RWPE2 (cell line): ENCODE measurements around the gene PLB1.

Experiments used
- ATAC-seq: fragments of 200-7000 bp; cut with Tn5 transposase; 3 replicates; pipeline ENCODE4 v1.9.1; 2021; ENCODE audit warnings: low read depth
- DNase-seq: peaks from one replicate; pipeline ENCODE4 v3.0.0-alpha.2; 2020; ENCODE audit warnings: low spot score
- H3K27ac ChIP-seq: fragments of 450-650 bp; 2 replicates; pipeline ENCODE4 v1.5.1; 2017; ENCODE audit warnings: mild to moderate bottlenecking; ENCODE audit not compliant: poor library complexity, severe bottlenecking
- H3K27me3 ChIP-seq: fragments of 250-450 bp; sonication (Bioruptor Pico); 2 replicates; pipeline ENCODE4 v1.5.1; 2021; ENCODE audit warnings: mild to moderate bottlenecking, moderate library complexity; ENCODE audit not compliant: insufficient read depth, poor library complexity, severe bottlenecking
- H3K36me3 ChIP-seq: fragments of 250-450 bp; sonication (Bioruptor Pico); 2 replicates; pipeline ENCODE4 v1.5.1; 2020; ENCODE audit warnings: low read depth, mild to moderate bottlenecking, moderate library complexity
- H3K4me1 ChIP-seq: fragments of 250-450 bp; sonication (Bioruptor Pico); 2 replicates; pipeline ENCODE4 v1.5.1; 2021; ENCODE audit warnings: mild to moderate bottlenecking, moderate library complexity; ENCODE audit not compliant: insufficient read depth, poor library complexity, severe bottlenecking
- H3K4me3 ChIP-seq: fragments of 250-450 bp; sonication (Bioruptor Pico); 2 replicates; pipeline ENCODE4 v1.5.1; 2021; ENCODE audit warnings: mild to moderate bottlenecking, moderate library complexity; ENCODE audit not compliant: severe bottlenecking
- H3K9me3 ChIP-seq: fragments of 250-450 bp; sonication (Bioruptor Pico); 2 replicates; pipeline ENCODE4 v1.5.1; 2021; ENCODE audit warnings: mild to moderate bottlenecking, moderate library complexity; ENCODE audit not compliant: severe bottlenecking
- TF ChIP-seq, protein P1 (sequence below): fragments of 450-650 bp; IDR thresholded peaks from one replicate; pipeline ENCODE4 v1.5.1; 2017; ENCODE audit warnings: mild to moderate bottlenecking, moderate library complexity; ENCODE audit not compliant: poor library complexity, severe bottlenecking

PLB1 gene

GRCh38 chr2:28527196-28527595 lies 31.3 kb downstream of the PLB1 start:
- H3K4me3 ChIP-seq, result no peak overlapping the region
- no peak for ATAC-seq
- H3K9me3 ChIP-seq, result no peaks in the 10 kb centered on the region
- DNase-seq, result no peak
- no peak overlapping the region for H3K27ac ChIP-seq
- TF ChIP-seq, protein P1, sequence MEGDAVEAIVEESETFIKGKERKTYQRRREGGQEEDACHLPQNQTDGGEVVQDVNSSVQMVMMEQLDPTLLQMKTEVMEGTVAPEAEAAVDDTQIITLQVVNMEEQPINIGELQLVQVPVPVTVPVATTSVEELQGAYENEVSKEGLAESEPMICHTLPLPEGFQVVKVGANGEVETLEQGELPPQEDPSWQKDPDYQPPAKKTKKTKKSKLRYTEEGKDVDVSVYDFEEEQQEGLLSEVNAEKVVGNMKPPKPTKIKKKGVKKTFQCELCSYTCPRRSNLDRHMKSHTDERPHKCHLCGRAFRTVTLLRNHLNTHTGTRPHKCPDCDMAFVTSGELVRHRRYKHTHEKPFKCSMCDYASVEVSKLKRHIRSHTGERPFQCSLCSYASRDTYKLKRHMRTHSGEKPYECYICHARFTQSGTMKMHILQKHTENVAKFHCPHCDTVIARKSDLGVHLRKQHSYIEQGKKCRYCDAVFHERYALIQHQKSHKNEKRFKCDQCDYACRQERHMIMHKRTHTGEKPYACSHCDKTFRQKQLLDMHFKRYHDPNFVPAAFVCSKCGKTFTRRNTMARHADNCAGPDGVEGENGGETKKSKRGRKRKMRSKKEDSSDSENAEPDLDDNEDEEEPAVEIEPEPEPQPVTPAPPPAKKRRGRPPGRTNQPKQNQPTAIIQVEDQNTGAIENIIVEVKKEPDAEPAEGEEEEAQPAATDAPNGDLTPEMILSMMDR, result no peak
- H3K27me3 ChIP-seq, result no peaks in the 10 kb centered on the region
- no peaks in the 10 kb centered on the region for H3K4me1 ChIP-seq
- no peaks in the 10 kb centered on the region for H3K36me3 ChIP-seq

- no peaks in the 10 kb centered on the region for H3K27me3 ChIP-seq
- no peaks in the 10 kb centered on the region for H3K36me3 ChIP-seq
- ATAC-seq, result no peak
- H3K27ac ChIP-seq, result no peak overlapping the region
- H3K4me1 ChIP-seq, result no peaks in the 10 kb centered on the region
- H3K9me3 ChIP-seq, result no peaks in the 10 kb centered on the region
- H3K4me3 ChIP-seq, result no peak overlapping the region
- no peak for DNase-seq
- TF ChIP-seq, protein P1, result no peak
Measured at GRCh38 chr2:28528206-28528605, 32.3 kb downstream of the PLB1 start.

DNA sequence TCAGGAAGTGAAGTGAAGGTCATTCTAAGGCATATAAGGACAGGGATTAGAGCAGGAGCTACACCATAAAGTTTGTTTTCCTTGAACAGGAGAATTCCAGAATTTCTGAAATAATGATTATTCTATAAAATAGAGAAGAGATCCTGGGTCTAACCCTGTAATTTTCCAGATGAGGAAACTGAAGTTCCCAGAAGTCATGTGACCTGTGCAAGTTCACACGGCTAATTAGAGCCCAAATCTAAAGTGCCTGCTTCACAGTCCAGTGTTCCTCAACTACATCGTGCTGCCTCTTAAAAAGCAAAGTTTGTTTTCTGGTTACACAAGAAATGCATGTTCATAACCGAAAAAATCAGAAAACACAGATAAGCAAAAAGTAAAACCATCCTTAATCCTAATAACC lies 34.9 kb downstream of the PLB1 start:
- TF ChIP-seq, protein P1, result no peak
- H3K4me1 ChIP-seq, result no peaks in the 10 kb centered on the region
- no peaks in the 10 kb centered on the region for H3K27me3 ChIP-seq
- no peak overlapping the region for H3K4me3 ChIP-seq
- H3K27ac ChIP-seq, result no peak overlapping the region
- no peaks in the 10 kb centered on the region for H3K36me3 ChIP-seq
- no peaks in the 10 kb centered on the region for H3K9me3 ChIP-seq
- DNase-seq (no peak), ATAC-seq (no peak)

DNA sequence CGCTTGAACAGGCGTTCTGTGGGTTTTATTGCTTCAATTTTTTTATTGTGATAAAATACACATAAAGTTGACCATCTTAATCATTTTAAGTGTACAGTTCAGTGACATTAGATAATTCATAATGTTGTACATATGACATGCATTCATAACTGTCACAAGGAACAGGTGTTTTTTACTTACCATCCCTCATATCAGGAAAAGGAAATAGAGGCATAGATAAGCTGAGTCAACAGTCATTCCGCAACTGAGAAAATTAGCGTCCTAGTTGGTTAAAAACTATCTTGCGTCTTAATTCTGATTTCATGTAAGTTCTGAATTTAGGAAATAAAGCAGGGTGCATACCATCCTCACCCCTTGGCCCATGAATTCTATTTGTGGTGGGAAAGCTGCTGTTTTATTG lies 36.5 kb downstream of the PLB1 start:
- DNase-seq, result no peak
- Histone ChIP-seq H3K9me3 (no peaks in the 10 kb centered on the region), H3K27me3 (no peaks in the 10 kb centered on the region), H3K36me3 (no peaks in the 10 kb centered on the region), H3K4me3 (no peak overlapping the region), H3K27ac (no peak overlapping the region), H3K4me1 (no peaks in the 10 kb centered on the region)
- no peak for ATAC-seq
- TF ChIP-seq, protein P1, result no peak

GRCh38 chr2:28533044-28533680 lies 37.3 kb downstream of the PLB1 start:
- H3K4me3 ChIP-seq, result no peak overlapping the region
- H3K27me3 ChIP-seq, result no peaks in the 10 kb centered on the region
- DNase-seq (no peak), ATAC-seq (no peak)
- no peak overlapping the region for H3K27ac ChIP-seq
- H3K4me1 ChIP-seq, result no peaks in the 10 kb centered on the region
- TF ChIP-seq, protein P1, result no peak
- no peaks in the 10 kb centered on the region for H3K36me3 ChIP-seq
- no peaks in the 10 kb centered on the region for H3K9me3 ChIP-seq
